Activated CD8-positive, alpha-beta T cell treated with anti-CD3 and anti-CD28 coated beads for 36 hours (primary cell): ENCODE results near the gene PRR20G. TPM values are rescaled to one million over a fixed set of nuclear protein-coding genes. Genes with fewer than 3 reads are reported as not detected.
"Not testable (repeated sequence)": the region's sequence is repeated elsewhere in the genome, so short reads cannot be mapped to it uniquely, and the experiment has no call there.

Experiments used
- ATAC-seq: fragments of 200-7000 bp; cut with Tn5 transposase; one replicate; pipeline ENCODE4 v1.10.0; 2021; ENCODE audit warnings: mild to moderate bottlenecking, moderate library complexity
- CTCF ChIA-PET: fragments of 350-600 bp; sonication (Branson Sonifier 250); formaldehyde crosslinking; loops from one replicate; lab custom pipeline; 2021; ENCODE audit warnings: antibody characterized with exemption; lab: Charles Lee
- POLR2A ChIA-PET: fragments of 350-600 bp; sonication (Branson Sonifier 250); formaldehyde crosslinking; loops from one replicate; lab custom pipeline; 2021; ENCODE audit warnings: antibody characterized with exemption; lab: Charles Lee
- DNase-seq: peaks from one replicate; pipeline ENCODE4 v3.0.0-alpha.2; 2020
- H3K27ac Mint-ChIP-seq: one replicate; pipeline ENCODE4 v1.8.0; 2021; ENCODE audit warnings: mild to moderate bottlenecking, mixed read lengths
- H3K27me3 Mint-ChIP-seq: one replicate; pipeline ENCODE4 v1.8.0; 2021; ENCODE audit warnings: mixed read lengths
- H3K36me3 Mint-ChIP-seq: one replicate; pipeline ENCODE4 v1.8.0; 2021; ENCODE audit warnings: low read depth, mixed read lengths
- H3K4me1 Mint-ChIP-seq: one replicate; pipeline ENCODE4 v1.8.0; 2021; ENCODE audit warnings: low read depth, mixed read lengths
- H3K4me3 Mint-ChIP-seq: one replicate; pipeline ENCODE4 v1.8.0; 2021; ENCODE audit warnings: mild to moderate bottlenecking, moderate library complexity, mixed read lengths
- H3K9me3 Mint-ChIP-seq: one replicate; pipeline ENCODE4 v1.8.0; 2021; ENCODE audit warnings: mixed read lengths
- CTCF ChIP-seq: fragments of 200-600 bp; IDR thresholded peaks from one replicate; pipeline ENCODE4 v1.8.0; 2022; ENCODE audit warnings: antibody characterized with exemption, mild to moderate bottlenecking
- intact Hi-C: fragments of 100-400 bp; cut with micrococcal nuclease; formaldehyde crosslinking; loops from one replicate; pipeline ENCODE4 v1.10.0; 2022
- total RNA-seq, 2 experiments: library from RNA; stranded (reverse); gene quantifications; one replicate each; pipeline ENCODE4 v1.2.3, GENCODE V29; 2021

PRR20G gene
- total RNA-seq, 2 experiments from 2014 or later, result not detected

GRCh38 chr3:127304121-127304744, 16.4 kb upstream of the PRR20G start:
- intact Hi-C loops, result no loop called here
- CTCF ChIA-PET, result no interaction called here
- DNase-seq, result no peak
- no peak for TF ChIP-seq CTCF
- no peaks in the 10 kb centered on the region for H3K9me3 Mint-ChIP-seq
- H3K4me3 Mint-ChIP-seq, result no peak overlapping the region
- H3K27ac Mint-ChIP-seq, result no peak overlapping the region
- H3K36me3 Mint-ChIP-seq, result no peaks in the 10 kb centered on the region
- H3K27me3 Mint-ChIP-seq, result peaks cover 9% of the 10 kb centered on the region
- ATAC-seq, result no peak
- POLR2A ChIA-PET, result no interaction called here
- H3K4me1 Mint-ChIP-seq, result no peaks in the 10 kb centered on the region

DNA sequence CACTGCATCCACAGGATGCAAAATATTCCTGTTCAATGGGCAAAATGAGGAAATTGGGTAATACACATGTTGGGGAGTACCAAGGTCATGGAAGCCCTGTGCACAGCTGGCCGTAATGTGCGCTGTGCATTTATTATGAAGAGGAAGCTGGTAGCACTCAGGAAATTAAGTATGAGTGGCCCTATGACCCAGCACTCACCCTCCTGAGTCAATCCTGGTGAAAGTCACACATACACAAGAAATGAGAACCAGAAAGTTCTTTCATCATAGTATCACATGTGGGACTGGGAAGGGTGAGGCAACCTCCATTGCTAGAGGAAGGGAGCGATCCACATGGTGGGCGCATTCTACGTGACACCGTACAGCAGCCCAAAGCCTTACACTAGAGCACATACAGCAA, 11.4 kb upstream of the PRR20G start:
- CTCF ChIA-PET, result no interaction called here
- Mint-ChIP-seq H3K4me1 (no peaks in the 10 kb centered on the region), H3K9me3 (no peaks in the 10 kb centered on the region), H3K27ac (no peak overlapping the region), H3K27me3 (peaks cover 7% of the 10 kb centered on the region), H3K36me3 (no peaks in the 10 kb centered on the region), H3K4me3 (no peak overlapping the region)
- DNase-seq (no peak), ATAC-seq (no peak)
- POLR2A ChIA-PET, result no interaction called here
- no peak for TF ChIP-seq CTCF
- intact Hi-C loops, result no loop called here

- ChIA-PET POLR2A (no interaction called here), CTCF (no interaction called here)
- no peaks in the 10 kb centered on the region for H3K4me1 Mint-ChIP-seq
- ATAC-seq, result no peak
- no peak for TF ChIP-seq CTCF
- H3K36me3 Mint-ChIP-seq, result no peaks in the 10 kb centered on the region
- H3K27me3 Mint-ChIP-seq, result peaks cover 8% of the 10 kb centered on the region
- DNase-seq, result no peak
- intact Hi-C loops, result no loop called here
- H3K27ac Mint-ChIP-seq, result no peak overlapping the region
- H3K9me3 Mint-ChIP-seq, result no peaks in the 10 kb centered on the region
- H3K4me3 Mint-ChIP-seq, result no peak overlapping the region
These were observed 9.1 kb upstream of the PRR20G start for GRCh38 chr3:127296959-127297358.

DNA sequence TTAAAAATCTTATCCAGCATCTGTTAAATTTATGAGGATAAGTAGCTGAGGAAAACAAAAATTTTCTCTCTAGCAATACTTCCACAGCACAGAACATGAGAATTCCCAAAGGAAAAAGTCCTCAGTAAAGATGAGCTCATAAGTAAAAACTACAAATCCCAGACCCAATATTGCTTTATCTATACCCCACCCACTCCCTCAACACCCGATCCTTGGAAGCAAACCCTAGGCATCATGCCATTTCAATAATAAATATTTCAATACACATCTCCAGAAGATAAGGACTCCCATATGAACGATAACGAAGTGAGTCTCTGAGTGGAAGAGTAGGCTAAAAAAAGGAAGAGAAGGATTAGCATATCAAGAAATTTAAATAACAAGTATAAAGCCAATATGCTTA, 8.3 kb upstream of the PRR20G start:
- Mint-ChIP-seq H3K4me3 (no peak overlapping the region), H3K36me3 (no peaks in the 10 kb centered on the region)
- intact Hi-C loops, result no loop called here

DNA sequence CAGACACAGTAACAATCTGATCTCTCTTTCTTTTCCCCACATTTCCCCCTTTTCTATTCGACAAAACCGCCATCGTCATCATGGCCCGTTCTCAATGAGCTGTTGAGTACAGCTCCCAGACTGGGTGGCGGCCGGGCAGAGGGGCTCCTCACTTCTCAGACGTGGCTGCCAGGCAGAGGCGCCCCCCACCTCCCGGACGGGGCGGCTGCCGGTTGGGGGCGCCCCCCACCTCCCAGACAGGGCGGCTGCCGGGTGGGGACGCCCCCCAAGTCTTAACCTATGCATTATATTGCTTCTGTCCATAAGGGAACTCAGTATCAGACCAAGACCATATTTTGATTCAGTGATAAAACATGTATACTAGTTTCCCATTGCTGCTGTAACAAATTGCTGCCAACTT, 5.8 kb upstream of the PRR20G start:
- DNase-seq, H3K9me3 Mint-ChIP-seq, H3K27me3 Mint-ChIP-seq, H3K36me3 Mint-ChIP-seq, POLR2A ChIA-PET, H3K4me1 Mint-ChIP-seq, H3K4me3 Mint-ChIP-seq, intact Hi-C loops, CTCF ChIA-PET, ATAC-seq, H3K27ac Mint-ChIP-seq: not testable (repeated sequence)

More for the DNA sequence above, 8.3 kb upstream of the PRR20G start:
- ChIA-PET POLR2A (no interaction called here), CTCF (no interaction called here)
- peaks cover 8% of the 10 kb centered on the region for H3K27me3 Mint-ChIP-seq
- no peak for TF ChIP-seq CTCF
- no peak overlapping the region for H3K27ac Mint-ChIP-seq
- ATAC-seq, result no peak
- H3K4me1 Mint-ChIP-seq, result no peaks in the 10 kb centered on the region
- no peaks in the 10 kb centered on the region for H3K9me3 Mint-ChIP-seq
- DNase-seq, result no peak
